HG03457 (cell line): Measurements from ENCODE around the gene NKAPD1.
"Not testable (repeated sequence)": the region's sequence is repeated elsewhere in the genome, so short reads cannot be mapped to it uniquely, and the experiment has no call there.

Experiments
- ATAC-seq: cut with Tn5 transposase; IDR thresholded peaks from one replicate; pipeline ENCODE4 v1.9.1; 2021; ENCODE audit warnings: moderate number of reproducible peaks; ENCODE audit not compliant: unreplicated experiment

Gene NKAPD1

DNA sequence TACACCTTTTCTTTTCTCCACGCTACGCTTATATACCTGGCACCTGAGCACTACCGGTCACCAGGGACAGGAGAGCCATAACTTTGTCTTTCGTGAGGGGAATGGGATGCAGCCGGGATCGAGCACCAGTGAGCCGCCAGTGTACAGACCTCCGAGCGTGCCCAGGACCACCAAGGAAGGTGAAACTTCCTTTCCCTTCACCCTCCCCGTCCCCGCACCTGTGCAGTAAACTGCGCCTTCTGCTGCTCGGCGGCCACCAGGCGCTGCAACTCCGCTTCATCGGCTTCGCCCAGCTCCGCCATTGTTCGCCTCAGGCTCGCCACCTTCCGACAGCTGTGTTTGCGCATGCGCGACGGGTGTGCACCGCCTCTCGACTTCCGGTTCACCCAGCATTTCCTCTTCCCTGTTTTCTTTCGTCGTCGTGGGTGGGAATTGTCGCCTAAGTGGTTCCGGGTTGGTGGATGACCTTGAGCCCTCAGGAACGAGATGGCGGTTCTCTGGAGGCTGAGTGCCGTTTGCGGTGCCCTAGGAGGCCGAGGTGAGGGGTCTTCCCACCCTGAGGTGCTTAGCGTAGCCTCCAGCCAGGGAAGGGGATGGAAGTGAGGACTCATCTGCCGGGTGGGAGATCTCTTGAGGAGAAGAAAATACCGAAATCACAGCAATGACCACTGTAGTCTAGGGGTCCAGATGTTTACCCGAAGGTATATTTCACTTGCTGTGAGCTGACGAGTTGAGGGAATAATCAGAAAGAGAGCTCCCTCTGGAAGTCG, 12.5 kb downstream of the NKAPD1 start, which contains the start of the genes SDHD and TIMM8B:
SDHD (plus strand) TSS at position 452 of the 770 bp plus-strand sequence; CDS start at position 487, 35 bp downstream.
TIMM8B (minus strand) TSS at position 335 of the 770 bp plus-strand sequence; CDS start at position 302, 33 bp downstream.
- peak; percentile 71 for ATAC-seq

- no peak for ATAC-seq
Observed at GRCh38 chr11:112087212-112087611, 13.1 kb downstream of the NKAPD1 start.

DNA sequence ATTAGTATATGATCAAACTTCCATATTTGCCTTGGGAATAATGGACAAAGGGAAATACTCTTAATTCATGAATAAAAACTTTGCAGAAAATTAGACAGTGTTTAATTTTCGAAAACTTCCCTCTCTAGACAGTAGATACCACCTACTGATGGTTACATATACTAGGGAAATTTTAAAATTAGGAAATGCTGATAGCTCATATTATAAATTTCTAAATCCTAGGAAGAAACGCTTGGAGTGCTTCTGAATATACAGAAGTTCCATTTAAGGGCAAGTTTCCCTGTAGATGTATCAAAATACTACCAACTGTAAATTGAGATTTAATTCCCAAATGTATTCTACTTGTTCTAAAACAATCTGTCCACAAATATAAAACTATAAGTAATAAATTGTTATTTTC, 21.2 kb downstream of the NKAPD1 start:
- ATAC-seq = not testable (repeated sequence)

GRCh38 chr11:112096194-112096593, 22.1 kb downstream of the NKAPD1 start:
- ATAC-seq = no peak

GRCh38 chr11:112097734-112098528, 23.8 kb downstream of the NKAPD1 start:
- ATAC-seq = no peak

DNA sequence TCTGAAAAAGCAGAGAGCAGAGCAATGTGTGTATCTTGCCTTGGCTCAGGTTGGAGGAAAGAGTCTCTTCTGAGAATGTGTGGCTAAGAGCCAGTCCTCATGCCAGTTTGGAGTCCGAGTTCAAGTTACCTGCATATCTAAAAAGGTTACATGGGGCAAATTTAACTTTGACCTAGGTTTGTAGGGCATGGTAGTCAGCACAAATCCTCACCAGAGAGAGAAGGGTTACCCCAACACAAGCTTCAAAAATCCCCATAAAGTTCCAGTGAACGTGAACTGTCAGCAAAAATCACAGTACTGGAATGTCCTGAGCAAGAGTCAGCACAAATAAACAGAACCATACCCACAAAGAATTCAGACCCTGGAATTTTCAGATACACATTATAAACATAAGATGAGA, 26.4 kb downstream of the NKAPD1 start:
- ATAC-seq = no peak

DNA sequence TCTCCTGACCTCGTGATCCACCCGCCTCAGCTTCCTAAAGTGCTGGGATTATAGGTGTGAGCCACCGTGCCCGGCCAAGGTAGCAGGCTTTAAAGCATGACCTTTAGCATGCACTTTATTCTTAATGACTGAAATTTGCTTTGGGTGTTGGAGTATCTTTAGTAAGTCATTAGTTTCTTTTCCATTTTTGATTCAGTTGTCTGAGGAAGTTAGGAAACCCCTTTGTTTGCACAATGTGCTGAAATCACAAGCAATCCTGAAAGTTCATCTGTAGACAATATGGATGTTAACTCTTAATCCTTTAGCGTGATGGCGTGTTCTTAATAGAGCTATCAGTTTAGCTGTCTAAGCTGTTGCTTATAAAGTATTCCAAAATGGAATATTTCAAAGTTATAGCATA, 29.3 kb downstream of the NKAPD1 start:
- no peak for ATAC-seq

DNA sequence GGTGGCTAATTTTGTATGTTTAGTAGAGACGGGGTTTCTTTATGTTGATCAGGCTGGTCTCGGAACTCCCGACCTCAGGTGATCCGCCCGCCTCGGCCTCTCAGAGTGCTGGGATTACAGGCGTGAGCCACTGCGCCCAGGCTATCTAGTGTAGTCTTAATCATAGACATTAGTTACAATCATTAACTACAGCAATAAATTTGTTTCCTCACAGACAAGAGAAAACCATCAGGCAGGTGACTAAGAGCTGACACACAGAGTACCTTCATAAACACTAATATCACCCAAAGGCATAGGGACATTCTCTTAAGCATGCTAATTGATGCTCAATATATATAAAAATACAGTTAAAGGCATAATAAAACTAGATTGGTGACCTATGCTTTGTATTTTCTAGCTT, 32.0 kb downstream of the NKAPD1 start:
- no peak for ATAC-seq

DNA sequence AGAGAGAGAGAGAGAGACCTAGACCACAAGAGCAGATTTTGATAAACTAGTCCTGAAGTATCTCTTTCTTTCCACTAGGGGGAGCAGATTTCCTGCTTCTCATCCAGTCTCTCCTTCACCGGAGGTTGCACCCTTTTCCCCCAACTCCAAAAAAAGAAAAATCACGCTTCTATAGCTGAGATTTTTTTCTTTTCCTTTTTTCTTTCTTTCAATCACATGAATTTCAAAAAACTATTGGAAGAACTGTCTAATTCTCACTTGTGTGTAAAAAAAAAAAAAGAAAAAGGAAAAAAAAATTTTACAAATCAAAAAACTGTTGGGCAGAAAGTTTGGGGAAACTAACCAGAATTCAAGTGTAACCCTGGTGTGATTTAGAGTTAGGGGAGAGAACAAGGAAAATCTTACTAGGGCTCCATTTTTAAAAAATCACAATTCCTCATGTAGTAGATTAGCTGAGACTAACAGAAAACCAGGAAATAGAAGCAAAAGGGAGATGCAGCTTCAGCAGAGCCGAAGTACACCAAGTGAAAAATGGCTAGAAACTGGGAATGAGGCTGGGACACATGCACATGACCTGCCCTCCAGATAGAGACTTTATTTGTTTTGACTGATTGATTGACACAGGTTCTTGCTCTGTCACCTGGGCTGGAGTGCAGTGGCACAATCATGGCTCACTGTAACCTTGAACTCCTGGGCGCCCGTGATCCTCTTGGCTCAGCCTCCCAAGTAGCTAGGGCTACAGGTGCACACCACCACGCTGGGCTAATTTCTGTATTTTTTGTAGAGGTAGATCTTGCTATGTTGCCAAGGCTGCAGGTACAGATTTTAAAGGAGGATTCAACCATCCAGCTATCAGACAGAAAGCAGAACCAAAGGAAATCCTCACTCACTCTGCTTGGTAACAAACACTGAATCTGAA, 39.7 kb downstream of the NKAPD1 start:
- no peak for ATAC-seq

GRCh38 chr11:112114460-112114859, 40.4 kb downstream of the NKAPD1 start:
- ATAC-seq = no peak

DNA sequence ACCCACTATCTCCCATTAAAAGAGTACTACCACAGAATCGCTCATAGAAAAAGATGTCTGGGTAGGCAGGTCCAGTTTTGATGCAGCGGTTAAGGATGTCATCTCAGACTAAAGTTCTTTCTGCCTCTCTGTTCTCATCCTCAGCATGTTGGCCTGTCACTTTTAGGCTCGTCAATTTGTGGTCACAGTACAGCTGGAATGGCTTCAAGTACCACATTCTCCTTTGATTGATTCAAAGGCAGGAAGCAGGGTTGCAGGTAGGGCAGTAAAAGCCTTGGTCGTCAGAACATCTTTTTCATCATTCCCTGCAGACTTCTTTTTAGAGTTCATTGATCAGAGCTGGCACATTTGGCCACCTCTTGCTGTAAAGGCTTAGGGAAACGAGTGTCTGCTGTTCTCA, 41.3 kb downstream of the NKAPD1 start:
- ATAC-seq = no peak

- no peak for ATAC-seq
Observed at GRCh38 chr11:112118176-112118575, 44.1 kb downstream of the NKAPD1 start.

DNA sequence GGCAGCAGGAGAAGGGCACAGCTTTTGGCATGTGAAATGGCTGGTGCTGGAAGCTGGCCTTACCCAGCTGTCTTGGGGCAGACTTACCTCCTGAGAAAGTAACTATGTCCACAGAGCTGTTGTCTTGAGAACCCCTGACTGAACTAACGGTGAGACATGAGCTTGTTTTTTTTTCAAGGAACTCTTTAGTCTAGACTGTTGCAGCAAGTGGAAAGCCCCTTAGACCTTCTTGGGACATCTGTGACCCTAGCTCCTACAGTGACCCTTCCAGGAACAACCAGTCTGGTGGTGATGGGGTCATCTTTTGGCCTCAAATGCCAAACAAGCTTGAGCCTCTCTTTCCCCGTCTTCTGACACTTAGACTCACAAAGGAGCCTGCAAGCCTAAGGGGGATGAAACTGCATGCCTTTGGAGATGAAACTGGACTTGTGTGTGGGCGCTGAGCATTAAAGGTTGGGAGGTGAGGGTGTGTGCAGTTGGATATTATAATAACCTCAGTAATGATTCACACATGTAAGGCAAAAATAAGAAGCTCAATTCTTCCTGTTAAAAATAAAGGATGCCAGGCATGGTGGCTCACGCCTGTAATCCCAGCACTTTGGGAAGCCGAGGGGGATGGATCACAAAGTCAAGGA, 48.0 kb downstream of the NKAPD1 start:
- no peak for ATAC-seq

- ATAC-seq = no peak
Observed at GRCh38 chr11:112123129-112123528, 49.0 kb downstream of the NKAPD1 start.

GRCh38 chr11:112127056-112127455, 53.0 kb downstream of the NKAPD1 start:
- no peak for ATAC-seq

DNA sequence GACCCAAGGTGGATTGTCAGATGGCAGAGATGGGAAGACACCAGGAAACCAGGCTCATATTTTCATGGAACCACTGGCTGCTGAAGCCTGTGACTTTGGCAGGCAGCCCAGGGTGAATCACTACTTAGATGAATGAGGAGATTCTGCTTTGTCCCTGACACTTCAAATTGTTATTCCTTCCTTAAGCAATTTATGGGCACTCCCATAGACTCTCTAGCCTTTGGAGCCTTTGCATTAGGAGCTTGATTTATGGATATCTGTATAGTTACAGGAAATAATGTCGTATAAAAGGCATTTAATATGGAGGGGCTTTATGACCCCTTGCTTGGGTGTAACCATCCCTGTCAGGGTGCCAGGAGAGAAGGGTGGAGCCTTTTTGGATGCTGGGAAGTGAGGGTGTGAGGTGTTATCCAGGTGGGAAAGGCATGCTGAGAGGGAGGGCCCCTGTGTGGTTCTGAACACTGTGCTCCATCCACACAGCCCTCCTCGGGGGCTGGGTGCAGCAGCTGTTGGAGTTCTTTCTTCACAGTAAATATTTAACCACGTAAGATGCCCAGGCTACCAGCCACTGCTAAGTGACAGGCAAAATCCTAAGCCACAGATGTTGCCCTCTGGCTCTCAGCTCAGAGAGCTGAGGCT, 54.5 kb downstream of the NKAPD1 start:
- no peak for ATAC-seq

DNA sequence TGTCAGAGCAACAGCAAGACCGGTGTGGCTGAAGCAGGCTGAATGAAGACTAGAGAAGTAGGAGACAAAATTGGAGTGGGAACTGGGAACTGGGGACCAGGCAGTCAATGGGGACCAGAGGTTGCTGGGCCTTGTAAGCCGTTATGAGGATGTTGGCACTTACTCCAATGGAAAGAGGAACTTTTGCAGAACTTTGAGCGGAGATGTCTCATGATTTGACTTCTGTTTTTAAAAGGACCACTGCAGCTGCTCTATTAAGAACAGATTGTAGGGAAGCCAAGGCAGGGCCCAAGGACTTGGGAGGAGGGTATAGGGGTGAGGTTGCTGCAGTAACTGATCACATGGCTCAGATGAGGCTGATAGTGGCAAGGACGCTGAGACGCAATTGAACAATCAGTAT, 55.6 kb downstream of the NKAPD1 start:
- no peak for ATAC-seq

GRCh38 chr11:112132737-112133136, 58.6 kb downstream of the NKAPD1 start:
- no peak for ATAC-seq

- ATAC-seq = no peak
Observed at GRCh38 chr11:112134473-112134872, 60.4 kb downstream of the NKAPD1 start.
